SK-N-SH treated with all-trans-retinoic acid at 6 μM for 48 hours (cell line): Measurements from ENCODE around the gene DMBT1.

Experiments used
- ATAC-seq: fragments of 200-7000 bp; cut with Tn5 transposase; 3 replicates; pipeline ENCODE4 v1.9.1; 2020; ENCODE audit warnings: mild to moderate bottlenecking, moderate library complexity
- ARNTL ChIP-seq: fragments of 450-650 bp; formaldehyde crosslinking; IDR thresholded peaks from 2 replicates; pipeline ENCODE4 v1.5.0; 2020; ENCODE audit warnings: low read depth, mild to moderate bottlenecking, moderate library complexity, borderline replicate concordance
- BACH2 ChIP-seq: fragments of 250-450 bp; sonication (Bioruptor Pico); IDR thresholded peaks from 2 replicates; pipeline ENCODE4 v1.9.0; 2021; ENCODE audit warnings: mild to moderate bottlenecking, borderline replicate concordance
- CREB5 ChIP-seq: fragments of 250-450 bp; sonication (Bioruptor Pico); IDR thresholded peaks from 2 replicates; pipeline ENCODE4 v1.5.1; 2020; ENCODE audit warnings: low read depth, mild to moderate bottlenecking, moderate library complexity
- CSDC2 ChIP-seq: fragments of 250-450 bp; sonication (Bioruptor Pico); IDR thresholded peaks from 2 replicates; pipeline ENCODE4 v1.5.0; 2020; ENCODE audit warnings: mild to moderate bottlenecking, moderate library complexity
- GLIS3 ChIP-seq: fragments of 250-450 bp; sonication (Bioruptor Pico); IDR thresholded peaks from 2 replicates; pipeline ENCODE4 v1.5.0; 2020; ENCODE audit warnings: mild to moderate bottlenecking, moderate library complexity
- ISL1 ChIP-seq: fragments of 250-450 bp; sonication (Bioruptor Pico); IDR thresholded peaks from 2 replicates; pipeline ENCODE4 v2.1.2; 2022; ENCODE audit warnings: mild to moderate bottlenecking, moderate library complexity
- OSR1 ChIP-seq: fragments of 250-450 bp; sonication (Bioruptor Pico); IDR thresholded peaks from 2 replicates; pipeline ENCODE4 v1.8.0; 2022; ENCODE audit warnings: moderate library complexity, mild to moderate bottlenecking, inconsistent platforms
- PPARA ChIP-seq: fragments of 250-450 bp; sonication (Bioruptor Pico); IDR thresholded peaks from 2 replicates; pipeline ENCODE4 v1.5.0; 2020; ENCODE audit warnings: mild to moderate bottlenecking, borderline replicate concordance
- RARB ChIP-seq: fragments of 250-450 bp; sonication (Bioruptor Pico); IDR thresholded peaks from 2 replicates; pipeline ENCODE4 v1.8.0; 2021; ENCODE audit warnings: mild to moderate bottlenecking, moderate library complexity
- SNAI2 ChIP-seq: fragments of 250-450 bp; sonication (Bioruptor Pico); IDR thresholded peaks from 2 replicates; pipeline ENCODE4 v1.5.0; 2020; ENCODE audit warnings: mild to moderate bottlenecking, moderate library complexity
- TCF4 ChIP-seq: fragments of 250-450 bp; sonication (Bioruptor Pico); IDR thresholded peaks from 2 replicates; pipeline ENCODE4 v1.8.0; 2021; ENCODE audit warnings: mild to moderate bottlenecking, moderate library complexity, borderline replicate concordance
- TOX ChIP-seq: fragments of 250-450 bp; sonication (Bioruptor Pico); IDR thresholded peaks from 2 replicates; pipeline ENCODE4 v1.8.0; 2021; ENCODE audit warnings: mild to moderate bottlenecking, moderate library complexity, borderline replicate concordance
- ZC3H10 ChIP-seq: fragments of 250-450 bp; sonication (Bioruptor Pico); IDR thresholded peaks from 2 replicates; pipeline ENCODE4 v1.5.1; 2021; ENCODE audit warnings: mild to moderate bottlenecking, moderate library complexity
- ZFP3 ChIP-seq: fragments of 250-450 bp; sonication (Bioruptor Pico); IDR thresholded peaks from 2 replicates; pipeline ENCODE4 v1.5.0; 2020; ENCODE audit warnings: mild to moderate bottlenecking, moderate library complexity
- ZFP30 ChIP-seq: fragments of 450-650 bp; formaldehyde crosslinking; IDR thresholded peaks from 2 replicates; pipeline ENCODE4 v1.5.0; 2022; ENCODE audit warnings: mild to moderate bottlenecking, moderate library complexity
- ZNF565 ChIP-seq: fragments of 450-650 bp; formaldehyde crosslinking; conservative IDR thresholded peaks from 2 replicates; pipeline ENCODE4 v1.5.0; 2020; ENCODE audit warnings: low read depth, mild to moderate bottlenecking, moderate library complexity
- ZNF70 ChIP-seq: fragments of 450-650 bp; formaldehyde crosslinking; IDR thresholded peaks from 2 replicates; pipeline ENCODE4 v1.5.0; 2020; ENCODE audit warnings: mild to moderate bottlenecking, moderate library complexity
- ZNF8 ChIP-seq: fragments of 450-650 bp; formaldehyde crosslinking; IDR thresholded peaks from 2 replicates; pipeline ENCODE4 v1.5.0; 2020; ENCODE audit warnings: mild to moderate bottlenecking, moderate library complexity
- TF ChIP-seq, protein P1 (sequence below): fragments of 250-450 bp; sonication (Bioruptor Pico); IDR thresholded peaks from 2 replicates; pipeline ENCODE4 v1.8.0; 2021; ENCODE audit warnings: low read depth, mild to moderate bottlenecking, moderate library complexity, borderline replicate concordance
- TF ChIP-seq, protein P2 (sequence below): fragments of 250-450 bp; sonication (Bioruptor Pico); IDR thresholded peaks from 2 replicates; pipeline ENCODE4 v1.5.1; 2021; ENCODE audit warnings: mild to moderate bottlenecking, moderate library complexity
- TF ChIP-seq, protein P3 (sequence below): fragments of 250-450 bp; sonication (Bioruptor Pico); IDR thresholded peaks from 2 replicates; pipeline ENCODE4 v1.5.0; 2020; ENCODE audit warnings: mild to moderate bottlenecking, moderate library complexity

The DMBT1 gene

DNA sequence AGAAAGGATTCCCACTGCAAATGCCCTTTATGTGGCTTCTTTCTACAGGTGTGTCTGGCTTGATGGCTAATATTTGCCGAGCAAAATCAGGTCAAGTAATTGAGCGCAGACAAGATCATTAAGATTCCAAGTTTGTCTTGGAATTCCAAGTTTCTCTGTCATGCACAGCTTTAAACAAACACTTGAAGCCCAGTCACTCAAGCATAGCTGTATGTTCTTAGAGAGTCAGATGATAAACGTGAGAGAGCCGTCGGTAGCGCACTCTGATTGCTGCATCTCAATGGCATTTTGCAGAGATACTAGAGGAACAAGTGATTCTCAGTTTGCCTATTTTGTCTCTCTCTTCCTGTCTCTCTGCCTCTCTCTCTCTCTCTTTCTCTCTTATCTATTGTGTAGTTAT lies 658 bp downstream of the DMBT1 start:
- no peak for ATAC-seq
- TF ChIP-seq RARB (CRISPR knock-in tag) (no peak), ZC3H10 (CRISPR knock-in tag) (no peak), CREB5 (CRISPR knock-in tag) (no peak)

GRCh38 chr10:122561792-122562191 lies 1.2 kb downstream of the DMBT1 start:
- ATAC-seq: no peak

DNA sequence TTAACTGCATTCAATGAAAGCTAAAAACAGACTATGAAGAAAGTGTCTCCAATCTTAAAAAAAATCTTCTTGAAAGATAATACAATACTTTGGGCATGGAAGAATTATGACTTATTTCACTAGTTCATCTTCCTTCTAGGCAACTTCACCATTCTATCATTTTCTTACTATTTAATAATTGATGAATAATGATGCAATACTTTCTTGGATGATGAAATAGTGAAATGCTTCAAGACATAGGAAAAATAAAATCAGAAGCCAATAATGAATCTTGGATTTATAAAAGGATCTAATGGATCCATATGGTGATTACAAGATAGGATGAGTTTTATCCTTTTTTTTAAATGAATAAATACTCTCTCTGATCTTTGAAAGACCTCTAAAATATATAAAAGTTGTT lies 4.4 kb downstream of the DMBT1 start:
- ATAC-seq: no peak
- TF ChIP-seq OSR1 (CRISPR knock-in tag): no peak
- TF ChIP-seq CREB5 (CRISPR knock-in tag): no peak
- TF ChIP-seq GLIS3 (CRISPR knock-in tag): no peak
- TF ChIP-seq ZFP3 (CRISPR knock-in tag): no peak
- TF ChIP-seq SNAI2 (CRISPR knock-in tag): no peak
- TF ChIP-seq ZNF70 (CRISPR knock-in tag): no peak
- TF ChIP-seq, protein P1, sequence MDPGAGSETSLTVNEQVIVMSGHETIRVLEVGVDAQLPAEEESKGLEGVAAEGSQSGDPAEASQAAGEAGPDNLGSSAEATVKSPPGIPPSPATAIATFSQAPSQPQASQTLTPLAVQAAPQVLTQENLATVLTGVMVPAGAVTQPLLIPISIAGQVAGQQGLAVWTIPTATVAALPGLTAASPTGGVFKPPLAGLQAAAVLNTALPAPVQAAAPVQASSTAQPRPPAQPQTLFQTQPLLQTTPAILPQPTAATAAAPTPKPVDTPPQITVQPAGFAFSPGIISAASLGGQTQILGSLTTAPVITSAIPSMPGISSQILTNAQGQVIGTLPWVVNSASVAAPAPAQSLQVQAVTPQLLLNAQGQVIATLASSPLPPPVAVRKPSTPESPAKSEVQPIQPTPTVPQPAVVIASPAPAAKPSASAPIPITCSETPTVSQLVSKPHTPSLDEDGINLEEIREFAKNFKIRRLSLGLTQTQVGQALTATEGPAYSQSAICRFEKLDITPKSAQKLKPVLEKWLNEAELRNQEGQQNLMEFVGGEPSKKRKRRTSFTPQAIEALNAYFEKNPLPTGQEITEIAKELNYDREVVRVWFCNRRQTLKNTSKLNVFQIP (CRISPR knock-in tag): no peak
- no peak for TF ChIP-seq PPARA
- TF ChIP-seq TCF4 (CRISPR knock-in tag): no peak
- TF ChIP-seq, protein P2, sequence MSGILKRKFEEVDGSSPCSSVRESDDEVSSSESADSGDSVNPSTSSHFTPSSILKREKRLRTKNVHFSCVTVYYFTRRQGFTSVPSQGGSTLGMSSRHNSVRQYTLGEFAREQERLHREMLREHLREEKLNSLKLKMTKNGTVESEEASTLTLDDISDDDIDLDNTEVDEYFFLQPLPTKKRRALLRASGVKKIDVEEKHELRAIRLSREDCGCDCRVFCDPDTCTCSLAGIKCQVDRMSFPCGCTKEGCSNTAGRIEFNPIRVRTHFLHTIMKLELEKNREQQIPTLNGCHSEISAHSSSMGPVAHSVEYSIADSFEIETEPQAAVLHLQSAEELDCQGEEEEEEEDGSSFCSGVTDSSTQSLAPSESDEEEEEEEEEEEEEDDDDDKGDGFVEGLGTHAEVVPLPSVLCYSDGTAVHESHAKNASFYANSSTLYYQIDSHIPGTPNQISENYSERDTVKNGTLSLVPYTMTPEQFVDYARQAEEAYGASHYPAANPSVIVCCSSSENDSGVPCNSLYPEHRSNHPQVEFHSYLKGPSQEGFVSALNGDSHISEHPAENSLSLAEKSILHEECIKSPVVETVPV: no peak
- TF ChIP-seq ZNF8: no peak
- no peak for TF ChIP-seq ZFP30 (CRISPR knock-in tag)

More at GRCh38 chr10:122561792-122562191, 1.2 kb downstream of the DMBT1 start:
- TF ChIP-seq ZNF8 (no peak), ZFP3 (CRISPR knock-in tag) (no peak), TOX (no peak), ZNF565 (CRISPR knock-in tag) (no peak), SNAI2 (CRISPR knock-in tag) (no peak), ISL1 (CRISPR knock-in tag) (no peak), CSDC2 (no peak), OSR1 (CRISPR knock-in tag) (no peak), CREB5 (CRISPR knock-in tag) (no peak), GLIS3 (CRISPR knock-in tag) (no peak), RARB (CRISPR knock-in tag) (no peak), ARNTL (CRISPR knock-in tag) (no peak), BACH2 (CRISPR knock-in tag) (no peak), TCF4 (CRISPR knock-in tag) (no peak), ZFP30 (CRISPR knock-in tag) (no peak), PPARA (no peak)
- TF ChIP-seq, protein P2: no peak
- TF ChIP-seq, protein P1 (CRISPR knock-in tag): no peak
- TF ChIP-seq, protein P3, sequence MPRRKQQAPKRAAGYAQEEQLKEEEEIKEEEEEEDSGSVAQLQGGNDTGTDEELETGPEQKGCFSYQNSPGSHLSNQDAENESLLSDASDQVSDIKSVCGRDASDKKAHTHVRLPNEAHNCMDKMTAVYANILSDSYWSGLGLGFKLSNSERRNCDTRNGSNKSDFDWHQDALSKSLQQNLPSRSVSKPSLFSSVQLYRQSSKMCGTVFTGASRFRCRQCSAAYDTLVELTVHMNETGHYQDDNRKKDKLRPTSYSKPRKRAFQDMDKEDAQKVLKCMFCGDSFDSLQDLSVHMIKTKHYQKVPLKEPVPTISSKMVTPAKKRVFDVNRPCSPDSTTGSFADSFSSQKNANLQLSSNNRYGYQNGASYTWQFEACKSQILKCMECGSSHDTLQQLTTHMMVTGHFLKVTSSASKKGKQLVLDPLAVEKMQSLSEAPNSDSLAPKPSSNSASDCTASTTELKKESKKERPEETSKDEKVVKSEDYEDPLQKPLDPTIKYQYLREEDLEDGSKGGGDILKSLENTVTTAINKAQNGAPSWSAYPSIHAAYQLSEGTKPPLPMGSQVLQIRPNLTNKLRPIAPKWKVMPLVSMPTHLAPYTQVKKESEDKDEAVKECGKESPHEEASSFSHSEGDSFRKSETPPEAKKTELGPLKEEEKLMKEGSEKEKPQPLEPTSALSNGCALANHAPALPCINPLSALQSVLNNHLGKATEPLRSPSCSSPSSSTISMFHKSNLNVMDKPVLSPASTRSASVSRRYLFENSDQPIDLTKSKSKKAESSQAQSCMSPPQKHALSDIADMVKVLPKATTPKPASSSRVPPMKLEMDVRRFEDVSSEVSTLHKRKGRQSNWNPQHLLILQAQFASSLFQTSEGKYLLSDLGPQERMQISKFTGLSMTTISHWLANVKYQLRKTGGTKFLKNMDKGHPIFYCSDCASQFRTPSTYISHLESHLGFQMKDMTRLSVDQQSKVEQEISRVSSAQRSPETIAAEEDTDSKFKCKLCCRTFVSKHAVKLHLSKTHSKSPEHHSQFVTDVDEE (CRISPR knock-in tag): no peak
